A549 treated with RU486 at 1 μM for 4 hours (cell line): ENCODE measurements around the gene MFGE8. TPM values are rescaled to one million over a fixed set of nuclear protein-coding genes. Genes with fewer than 3 reads are reported as not detected.

Experiments used
- total RNA-seq: library from RNA; stranded (reverse); fragments of 200-300 nt; extraction: Qiagen RNA extraction; gene quantifications from 5 replicates; pipeline ENCODE4 v1.2.3, GENCODE V29; 2022; ENCODE audit warnings: low read depth

The MFGE8 gene
- total RNA-seq, result 295 to 376 TPM (median 306 TPM) in 5 replicates

GRCh38 chr15:88913017-88913849, at the start of gene MFGE8:
TSS of gene MFGE8 (minus strand) at chr15:88913379. CDS start at chr15:88913319, 60 bp downstream.

GRCh38 chr15:88894819-88895767, 18.1 kb downstream of the MFGE8 start, which contains the start of gene HAPLN3:
TSS of gene HAPLN3 (minus strand) at chr15:88895544. CDS start at chr15:88887298, 8,246 bp downstream.

Other genes starting within 250 kb of the MFGE8 start
- gene ACAN, start 109.9 kb downstream of the MFGE8 start, total RNA-seq, result 0.14 to 0.21 TPM (median 0.20 TPM) in 5 replicates
- 26.9 to 34.6 TPM (median 30.0 TPM) in 5 replicates for gene HAPLN3, start 17.8 kb downstream of the MFGE8 start, total RNA-seq
- 69.1 to 102 TPM (median 81.9 TPM) in 5 replicates for gene ABHD2, start 175.1 kb upstream of the MFGE8 start, total RNA-seq